Fibroblast of villous mesenchyme (primary cell): ENCODE measurements around the gene VPS8. TPM values are rescaled to one million over a fixed set of nuclear protein-coding genes. Genes with fewer than 3 reads are reported as not detected.
"Not testable (repeated sequence)": the region's sequence is repeated elsewhere in the genome, so short reads cannot be mapped to it uniquely, and the experiment has no call there.

Experiments
- DNase-seq: peaks from one replicate; pipeline ENCODE4 v3.0.0-alpha.2; 2010; ENCODE audit warnings: low read depth
- H3K4me3 ChIP-seq: 2 replicates; pipeline ENCODE4 v1.5.1; 2011; ENCODE audit warnings: low read depth, mild to moderate bottlenecking, low read length
- CTCF ChIP-seq: IDR thresholded peaks from 2 replicates; pipeline ENCODE4 v1.5.1; 2012; ENCODE audit warnings: low read depth, mild to moderate bottlenecking, low read length; ENCODE audit not compliant: insufficient read depth
- total RNA-seq: library from RNA; depleted of rRNA; stranded (reverse); fragments of >200 nt; gene quantifications from 2 replicates; pipeline ENCODE4 v1.2.3, GENCODE V29; 2012

The VPS8 gene
- total RNA-seq, 1 donor: 92.8 TPM

GRCh38 chr3:184986366-184986889 lies 174.5 kb downstream of the VPS8 start:
- DNase-seq: no peak
- no peak for TF ChIP-seq CTCF
- H3K4me3 ChIP-seq: no peak overlapping the region

- no peak for DNase-seq
- TF ChIP-seq CTCF: no peak
- H3K4me3 ChIP-seq: no peak overlapping the region
These were observed 181.4 kb downstream of the VPS8 start for GRCh38 chr3:184993394-184993793.

- not testable (repeated sequence) for H3K4me3 ChIP-seq, DNase-seq
These were observed 191.9 kb downstream of the VPS8 start for GRCh38 chr3:185003876-185004275.

GRCh38 chr3:185009650-185010049 lies 197.7 kb downstream of the VPS8 start:
- no peak for TF ChIP-seq CTCF
- H3K4me3 ChIP-seq: no peak overlapping the region
- no peak for DNase-seq

- DNase-seq, H3K4me3 ChIP-seq: not testable (repeated sequence)
These were observed 205.6 kb downstream of the VPS8 start for GRCh38 chr3:185017584-185017983.

GRCh38 chr3:185017996-185018395 lies 206.0 kb downstream of the VPS8 start:
- not testable (repeated sequence) for DNase-seq, H3K4me3 ChIP-seq

- DNase-seq: no peak
- H3K4me3 ChIP-seq: no peak overlapping the region
- no peak for TF ChIP-seq CTCF
These were observed 209.3 kb downstream of the VPS8 start for GRCh38 chr3:185021256-185021655.

- H3K4me3 ChIP-seq: no peak overlapping the region
- DNase-seq: peak; percentile 35
- TF ChIP-seq CTCF: no peak
These were observed 212.4 kb downstream of the VPS8 start for GRCh38 chr3:185024406-185024805.

GRCh38 chr3:185024966-185025365 lies 213.0 kb downstream of the VPS8 start:
- TF ChIP-seq CTCF: no peak
- no peak overlapping the region for H3K4me3 ChIP-seq
- DNase-seq: peak; percentile 67
